ENCODE measurements around the gene ZNF354C.

ZNF354C gene

GRCh38 chr5:179113945-179114641 lies 53.9 kb downstream of the ZNF354C start:
- no peak for DNase-seq

GRCh38 chr5:179114756-179115155 lies 54.6 kb downstream of the ZNF354C start:
- no peak for DNase-seq

GRCh38 chr5:179115307-179115706 lies 55.1 kb downstream of the ZNF354C start:
- DNase-seq, result no peak

DNA sequence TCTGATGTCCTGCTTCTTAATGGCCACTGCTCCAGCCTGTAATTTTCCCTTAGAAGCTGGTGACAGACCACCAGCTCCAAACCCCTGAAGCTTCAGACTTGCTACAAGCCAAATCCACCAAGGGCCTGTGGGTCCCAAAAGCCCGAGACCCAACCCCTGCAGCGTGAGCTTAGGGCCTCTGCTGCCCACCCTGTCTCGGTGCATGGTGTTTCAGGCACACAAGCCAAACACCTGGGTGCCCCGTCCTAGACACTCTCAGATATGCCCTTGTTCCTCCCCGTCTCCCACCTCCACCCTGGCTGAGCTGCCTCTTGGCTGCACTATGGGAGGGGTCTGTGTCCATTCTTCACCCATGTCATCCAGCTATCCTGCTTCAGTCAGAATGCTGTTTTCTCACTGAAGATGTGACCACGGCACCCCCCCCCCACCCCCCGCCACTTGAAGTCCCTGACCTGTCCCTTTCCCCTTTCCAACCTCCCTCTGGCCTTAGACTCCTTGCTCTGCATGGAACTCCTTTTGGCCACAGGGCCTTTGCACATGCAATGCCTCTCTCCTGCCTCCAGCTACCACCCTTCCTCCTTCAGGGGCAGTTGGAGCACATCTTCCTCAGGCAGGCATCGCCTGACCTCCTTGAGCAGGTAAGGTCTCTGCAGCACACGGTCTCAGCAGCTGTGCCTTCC lies 55.8 kb downstream of the ZNF354C start:
- no peak for DNase-seq

DNA sequence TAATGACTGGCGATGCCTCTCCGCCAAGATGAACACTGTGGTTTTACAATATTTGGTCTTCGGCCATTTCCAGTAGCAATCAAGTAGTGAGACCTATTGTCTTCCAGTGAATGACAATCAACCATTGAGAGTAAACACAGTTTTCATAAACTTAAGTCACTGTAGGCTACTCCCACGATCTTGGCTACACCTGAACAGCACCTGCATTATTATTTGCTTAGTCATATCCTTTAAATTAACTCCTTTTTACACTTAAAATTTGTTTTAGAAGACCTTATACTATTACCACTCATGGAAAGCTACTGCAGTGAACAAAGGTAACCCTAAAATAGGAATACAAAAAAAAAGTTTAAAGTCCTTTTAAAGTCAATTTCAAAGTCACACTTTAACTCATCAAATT lies 58.2 kb downstream of the ZNF354C start:
- no peak for DNase-seq

DNA sequence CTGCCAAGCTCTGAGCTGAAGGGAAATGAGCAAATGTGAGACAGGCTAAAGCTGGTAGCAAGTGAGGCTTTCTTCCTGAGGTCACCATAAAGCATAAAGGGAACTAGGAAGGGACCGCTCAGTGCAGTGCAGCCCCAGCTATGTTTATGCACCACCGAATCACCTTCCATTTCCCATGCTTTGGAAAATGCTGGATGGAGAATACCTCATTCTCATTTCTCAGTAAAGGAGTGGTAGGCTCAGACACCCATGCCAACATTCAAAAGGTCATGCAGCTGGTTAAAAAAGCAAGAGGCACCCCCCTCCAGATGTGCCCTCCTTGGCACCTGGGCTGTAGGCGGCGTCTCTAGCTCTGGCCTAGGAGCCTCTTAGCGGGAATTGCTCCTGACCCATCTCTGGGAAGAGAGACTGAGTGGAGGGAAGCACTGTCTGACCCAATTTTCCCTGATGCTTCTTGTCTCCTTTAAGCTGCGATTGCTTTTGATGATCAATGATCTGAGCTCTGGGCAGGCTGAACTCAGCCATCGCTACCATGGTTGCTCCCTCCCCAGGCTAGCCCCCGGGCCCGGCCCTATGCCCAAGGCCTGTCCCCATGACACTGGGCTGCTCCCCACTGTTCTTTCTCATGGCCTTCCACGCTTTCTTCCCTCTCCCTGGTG lies 58.7 kb downstream of the ZNF354C start:
- DNase-seq, result no peak

DNA sequence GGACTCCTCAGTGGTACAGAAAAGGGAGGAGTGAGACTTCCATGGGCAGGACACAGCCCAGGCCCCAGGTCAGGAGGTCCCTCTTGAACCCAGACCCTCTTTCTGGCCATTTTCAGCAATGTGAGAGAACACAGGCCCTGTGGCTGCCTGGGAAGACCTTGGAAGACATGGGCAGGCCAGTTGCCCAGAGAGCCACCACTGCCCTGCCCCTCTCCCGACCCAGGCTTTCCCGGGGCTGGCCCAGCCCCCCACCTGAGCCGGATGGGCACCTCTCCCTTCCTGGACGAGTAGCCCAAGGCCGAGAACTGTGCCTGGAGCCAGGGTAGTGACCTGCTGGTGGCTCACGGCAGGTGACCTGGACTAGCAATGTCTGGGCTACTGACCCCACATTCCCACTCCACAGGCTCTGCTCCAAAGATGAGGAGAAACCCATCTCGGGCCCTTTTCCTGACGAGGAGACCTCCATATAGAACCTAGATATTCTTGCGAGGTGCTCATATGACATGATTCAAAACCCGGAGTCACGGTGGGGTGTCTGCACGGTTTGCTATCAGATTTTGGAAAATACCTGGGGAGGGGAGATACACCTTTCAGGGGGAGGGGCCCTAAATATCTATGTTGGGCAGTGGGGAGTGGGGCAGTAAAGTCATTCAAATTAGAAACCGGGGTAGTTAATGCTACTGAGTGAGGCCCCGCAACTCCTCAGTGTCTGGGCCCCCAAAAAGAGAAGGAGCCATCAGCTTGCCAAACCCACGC lies 59.4 kb downstream of the ZNF354C start:
- DNase-seq, result no peak

DNA sequence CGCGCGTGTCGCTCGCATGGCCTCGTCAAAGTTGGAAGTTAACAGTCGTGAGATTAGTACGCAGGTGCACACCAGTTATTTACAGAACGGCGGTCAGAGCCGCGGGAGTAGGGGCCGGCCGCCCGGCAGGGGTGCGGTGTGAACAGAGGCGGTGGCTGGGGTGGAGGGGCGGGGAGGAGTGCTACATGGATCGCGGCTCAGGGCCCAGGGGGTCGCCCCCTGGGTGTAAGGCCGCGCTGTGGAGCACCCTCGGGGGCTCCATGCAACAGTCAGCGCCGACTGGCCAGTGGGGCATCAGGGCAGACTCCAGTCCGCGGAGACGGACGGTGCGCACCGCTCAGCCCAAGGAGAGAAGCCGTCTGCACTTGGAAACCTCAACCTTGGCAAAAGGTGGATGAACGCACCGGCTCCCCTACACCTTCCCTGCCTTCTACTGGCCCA lies 60.3 kb downstream of the ZNF354C start:
- DNase-seq, result no peak

GRCh38 chr5:179120951-179121666 lies 60.9 kb downstream of the ZNF354C start:
- DNase-seq, result no peak

GRCh38 chr5:179121667-179122111 lies 61.5 kb downstream of the ZNF354C start:
- DNase-seq, result no peak

- DNase-seq, result no peak
Measured at GRCh38 chr5:179122411-179123108, 62.4 kb downstream of the ZNF354C start.

- DNase-seq, result no peak
Measured at GRCh38 chr5:179123109-179123426, 62.9 kb downstream of the ZNF354C start.

DNA sequence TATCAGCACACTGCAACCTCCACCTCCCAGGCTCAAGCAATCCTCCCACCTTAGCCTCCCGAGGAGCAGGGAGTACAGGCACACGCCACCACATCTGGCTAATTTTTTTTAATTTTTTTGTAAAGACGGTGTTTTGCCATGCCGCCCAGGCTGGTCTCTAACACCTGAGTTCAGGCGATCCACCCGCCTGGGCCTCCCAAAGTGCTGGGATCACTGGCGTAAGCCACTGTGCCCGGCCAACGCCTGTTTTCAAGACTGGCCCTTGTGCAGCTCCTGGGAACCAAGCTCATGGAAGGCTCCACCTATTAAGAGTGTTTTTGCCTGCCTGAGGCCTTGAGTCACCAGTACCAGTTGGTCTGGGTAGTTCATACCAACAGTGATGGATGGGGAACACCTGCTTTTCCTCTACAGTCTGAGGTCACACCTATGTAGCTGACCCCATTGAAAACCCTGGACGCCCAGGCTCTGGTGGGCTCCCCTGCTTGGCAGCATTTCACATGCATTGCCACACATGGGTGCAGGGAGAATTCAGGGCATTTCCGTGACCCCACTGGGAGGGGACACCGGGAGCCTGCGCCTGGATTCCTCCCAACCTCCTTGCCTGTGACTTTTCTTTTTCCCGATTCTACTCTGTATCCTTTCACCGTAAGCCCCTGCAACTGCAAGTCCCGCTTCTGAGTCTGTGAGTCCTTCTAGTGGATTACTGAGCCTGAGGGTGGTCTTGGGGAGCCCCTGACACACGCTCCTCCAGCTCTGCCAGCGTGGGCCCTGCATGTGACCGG lies 63.5 kb downstream of the ZNF354C start:
- no peak for DNase-seq

DNA sequence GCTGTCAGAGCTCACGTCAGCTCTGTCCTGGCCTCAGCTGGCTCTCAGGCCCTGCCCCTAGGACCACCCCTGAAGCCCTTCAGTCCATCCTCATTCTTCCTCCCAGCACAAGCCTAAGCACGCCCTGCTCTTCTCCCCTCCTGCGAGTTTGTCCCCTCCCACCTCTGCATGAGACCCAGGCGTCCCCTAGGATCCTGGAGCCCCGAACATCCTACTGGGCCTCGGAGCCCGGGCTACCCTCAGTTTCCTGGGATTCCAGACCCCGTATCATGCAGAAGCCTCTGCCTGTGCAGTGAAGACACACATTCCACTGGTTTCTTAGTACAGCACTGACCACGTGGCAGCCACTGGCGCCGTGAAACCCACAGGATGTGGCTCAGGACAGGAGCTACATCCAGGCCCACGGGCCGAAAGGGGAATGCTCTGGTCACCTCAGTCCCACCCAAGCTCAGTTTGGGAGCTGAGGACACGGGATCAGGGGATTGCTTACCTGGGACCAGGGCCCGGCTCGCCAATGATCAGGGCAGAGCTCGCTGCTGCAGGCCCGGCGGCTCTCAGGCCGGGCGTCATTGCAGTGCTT lies 64.2 kb downstream of the ZNF354C start:
- no peak for DNase-seq

DNA sequence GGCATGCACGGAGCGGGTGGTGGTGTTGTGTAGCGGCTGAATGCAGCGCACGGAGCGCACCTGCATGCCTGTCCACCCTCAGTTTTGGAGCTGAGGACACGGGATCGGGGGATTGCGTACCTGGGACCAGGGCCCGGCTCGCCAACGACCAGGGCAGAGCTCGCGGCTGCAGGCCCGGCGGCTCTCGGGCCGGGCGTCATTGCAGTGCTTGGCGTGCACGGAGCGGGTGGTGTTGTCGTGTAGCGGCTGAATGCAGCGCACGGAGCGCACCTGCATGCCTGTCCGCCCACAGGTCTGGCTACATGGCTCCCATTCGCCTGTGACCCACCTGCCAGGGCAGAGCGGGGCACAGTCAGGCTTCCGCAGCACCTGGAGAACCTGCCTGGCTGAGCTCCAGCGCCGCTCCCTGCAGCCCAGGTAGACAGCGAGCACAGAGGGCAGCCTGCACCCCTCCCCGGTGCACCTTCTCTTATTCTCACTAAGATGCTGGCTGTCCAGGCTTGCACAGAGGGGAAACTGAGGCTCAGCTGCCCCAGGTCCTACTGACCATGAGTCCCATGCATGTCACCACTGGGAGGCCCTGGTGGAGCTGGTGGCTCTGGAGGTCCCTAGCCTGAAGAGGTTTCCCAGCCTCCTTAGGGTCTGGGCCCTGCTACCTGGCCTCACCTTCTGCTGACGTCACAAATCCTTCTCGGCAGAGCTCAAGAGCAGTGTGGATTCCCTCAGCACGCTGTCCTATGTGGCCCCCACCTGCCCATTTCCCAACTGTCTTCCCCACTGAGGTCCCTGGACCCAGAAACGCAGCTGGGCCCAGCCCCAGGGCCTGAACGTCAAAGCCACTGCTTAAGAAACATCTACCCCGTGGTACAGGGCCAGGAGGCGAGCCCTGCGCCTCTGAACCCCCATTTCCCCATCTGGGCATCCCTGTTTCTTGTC lies 64.9 kb downstream of the ZNF354C start:
- DNase-seq, result no peak

DNA sequence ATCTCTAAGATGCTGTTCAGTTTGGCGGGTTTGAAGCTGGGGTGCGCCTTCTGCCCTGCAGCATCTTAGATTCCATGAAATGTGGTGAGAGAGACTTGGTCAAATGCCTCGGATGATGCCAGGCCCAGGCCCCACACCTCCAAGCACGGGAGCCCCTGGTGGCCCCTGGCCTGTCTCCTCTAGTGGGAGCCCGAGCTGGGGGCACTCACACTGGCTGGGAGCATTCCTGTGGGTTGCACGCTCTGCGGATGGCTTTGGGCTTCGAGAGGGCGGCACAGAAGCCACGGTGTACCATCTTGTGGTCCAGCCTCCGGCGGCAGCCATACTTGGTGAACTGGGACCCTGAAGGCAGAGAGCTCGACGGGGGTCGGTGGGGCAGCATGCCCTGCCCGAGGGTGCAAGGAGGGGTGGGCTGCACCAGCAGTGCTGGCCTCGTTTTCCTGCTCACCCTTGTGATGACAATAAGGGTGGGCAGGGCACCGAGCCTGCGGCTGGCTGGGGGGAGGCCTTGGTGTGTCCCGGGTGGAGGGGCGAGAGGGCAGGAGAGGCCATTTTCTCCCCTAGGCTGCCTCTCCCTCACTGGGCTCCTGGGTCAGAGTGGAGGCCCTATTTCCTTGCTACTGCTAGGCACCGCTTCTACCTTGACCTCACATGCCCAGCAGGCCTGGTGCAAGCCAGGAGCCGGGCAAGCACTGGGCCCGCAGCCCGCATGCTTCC lies 65.8 kb downstream of the ZNF354C start:
- no peak for DNase-seq

DNA sequence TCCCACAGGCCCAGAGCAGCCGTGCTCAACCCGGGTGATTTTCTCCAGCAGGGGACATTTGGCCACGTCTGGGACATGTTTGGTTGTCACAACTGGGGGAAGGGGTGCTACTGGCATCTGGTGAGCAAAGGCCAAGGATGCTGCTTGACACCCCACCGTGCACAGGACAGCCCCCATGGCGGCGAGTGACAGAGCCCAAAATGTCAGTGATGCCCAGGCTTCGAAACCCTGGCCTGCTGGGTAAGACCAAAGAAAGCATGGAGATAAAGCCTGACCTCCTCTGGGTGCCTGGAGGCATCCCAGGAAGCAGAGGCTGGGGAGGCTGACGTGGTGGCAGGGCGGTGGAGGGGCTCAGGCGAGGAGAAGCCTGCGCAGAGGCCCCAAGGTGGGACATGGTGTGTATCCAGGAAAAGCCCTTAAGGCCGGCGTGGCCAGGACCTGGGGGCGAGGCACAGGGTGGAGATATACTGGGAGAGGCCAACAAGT lies 66.4 kb downstream of the ZNF354C start:
- no peak for DNase-seq

GRCh38 chr5:179127136-179128040 lies 67.2 kb downstream of the ZNF354C start:
- DNase-seq, result no peak
